Sigmoid colon (tissue), 4 donors: ENCODE data around the gene HTT-AS.

ENCODE experiments used
- CTCF ChIP-seq, 4 experiments: fragments of 450-650 bp in 3 of 4; fragments of 200-600 bp in 1 of 4; IDR thresholded peaks; one replicate each; pipeline ENCODE4 v1.5.1; 2016 to 2019; ENCODE audit warnings: antibody characterized with exemption in 4 of 4, mild to moderate bottlenecking in 3 of 4, moderate library complexity in 2 of 4
- POLR2AphosphoS5 ChIP-seq, 4 donors: sonication (generic); formaldehyde crosslinking; IDR thresholded peaks; one replicate each; pipeline ENCODE4 v1.6.1; 2017; ENCODE audit warnings: antibody characterized with exemption in 4 of 4

- TF ChIP-seq CTCF (IDR thresholded peaks at IDR 0.05) (no peak), POLR2AphosphoS5 (IDR thresholded peaks at IDR 0.05) (no peak)
These were observed 5.4 kb upstream of the HTT-AS start for GRCh38 chr4:3079694-3080123.
